Activated CD4-positive, alpha-beta T cell treated with anti-CD3 and anti-CD28 coated beads, Interleukin-2, amount 50 U/mL, for 1 hour (primary cell): ENCODE measurements around the gene ZFAND3.
"Not testable (repeated sequence)": the region's sequence is repeated elsewhere in the genome, so short reads cannot be mapped to it uniquely, and the experiment has no call there.

Experiments
- DNase-seq: peaks from one replicate; pipeline ENCODE4 v3.0.0-alpha.2; 2020

Gene ZFAND3

DNA sequence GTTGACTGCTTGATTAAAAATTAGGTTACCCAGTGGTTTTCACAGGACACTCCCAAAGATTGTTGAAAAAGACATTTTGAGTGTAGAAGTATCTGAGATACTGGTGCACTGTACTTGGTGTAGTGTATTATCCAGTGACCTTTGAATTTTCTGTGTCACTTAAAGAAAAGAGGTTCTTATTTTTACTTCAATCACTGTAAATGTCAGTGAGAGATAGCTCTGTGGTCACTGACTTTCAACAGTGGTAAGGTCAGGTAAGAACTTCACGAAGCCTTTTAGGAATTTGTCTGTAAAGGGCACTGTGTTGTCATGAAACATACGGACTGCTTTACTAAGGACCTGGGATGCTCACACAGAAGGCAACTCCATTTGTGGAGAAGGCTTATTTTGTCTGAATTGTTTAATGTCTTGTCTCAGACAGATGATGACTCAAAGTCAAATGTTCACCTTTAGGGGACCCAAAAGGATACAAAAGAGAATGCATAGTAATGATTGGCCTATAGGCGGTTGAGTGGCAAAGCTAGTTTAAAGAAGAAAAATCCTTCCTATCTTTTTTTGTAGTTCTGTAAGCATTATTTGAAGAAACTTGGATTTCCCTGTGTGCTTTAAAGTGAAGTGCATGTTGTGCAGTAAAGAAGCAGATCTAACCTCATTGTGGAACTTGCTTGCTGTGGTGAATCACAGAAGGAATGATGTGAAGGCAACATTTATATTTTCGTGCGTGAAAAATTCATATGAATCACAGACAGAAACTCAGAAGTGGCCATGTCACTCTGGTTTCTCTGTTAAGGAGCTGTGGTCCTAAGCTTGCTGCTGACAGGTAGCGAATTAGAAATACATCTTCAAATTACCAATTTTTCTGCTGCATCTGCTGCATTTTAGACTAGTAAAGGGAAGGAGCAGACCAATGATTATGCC, 47.3 kb downstream of the ZFAND3 start:
- DNase-seq = no peak

DNA sequence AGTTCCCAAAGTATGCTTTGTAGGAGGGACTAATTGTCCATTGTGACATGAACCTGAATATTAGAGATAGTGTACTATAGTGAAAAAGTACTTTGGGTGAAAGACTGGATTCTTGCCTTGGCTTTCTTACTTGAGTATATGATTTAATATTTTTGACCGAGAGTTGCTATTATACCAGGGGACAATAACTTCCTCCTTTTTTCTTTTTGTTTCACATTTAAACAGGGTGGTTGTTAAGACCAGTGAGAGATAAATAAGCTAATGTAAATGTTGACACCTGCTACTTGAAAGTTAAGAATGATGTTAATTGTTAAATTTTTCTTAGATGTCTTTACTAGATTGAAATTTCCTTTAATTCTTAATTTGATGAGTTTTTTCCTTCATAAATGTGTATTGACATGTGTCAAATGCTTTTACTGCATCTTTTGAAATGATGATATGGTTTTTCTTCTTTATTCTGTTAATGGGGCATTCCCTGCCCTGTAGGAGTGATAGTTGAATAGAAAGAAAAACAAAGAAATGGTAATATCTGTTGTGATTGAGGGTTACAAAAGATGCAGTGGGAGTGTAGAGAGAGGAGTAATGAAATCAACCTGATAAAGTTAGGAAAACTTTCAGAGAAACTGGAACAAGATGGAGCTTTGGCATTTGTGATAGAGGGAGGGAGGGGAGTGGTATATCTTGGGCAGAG, 48.4 kb downstream of the ZFAND3 start:
- no peak for DNase-seq

DNA sequence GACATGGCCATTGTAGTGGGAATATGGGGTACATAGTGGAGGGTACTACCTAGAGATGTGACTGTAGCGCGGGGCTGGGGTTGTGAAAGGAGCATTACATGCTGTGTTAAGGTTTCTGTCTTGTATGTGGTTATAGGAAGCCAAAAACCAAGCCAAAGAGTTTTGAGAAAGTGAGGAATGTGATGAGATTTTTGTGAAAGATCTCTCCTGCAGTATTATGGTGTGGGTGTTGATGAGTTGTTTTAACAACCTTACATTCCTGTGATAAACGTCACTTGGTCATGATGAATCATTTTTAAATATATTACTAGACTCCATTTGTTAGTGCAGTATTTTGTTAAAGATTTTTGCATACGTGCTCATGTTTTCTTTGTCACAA, 48.9 kb downstream of the ZFAND3 start:
- no peak for DNase-seq

DNA sequence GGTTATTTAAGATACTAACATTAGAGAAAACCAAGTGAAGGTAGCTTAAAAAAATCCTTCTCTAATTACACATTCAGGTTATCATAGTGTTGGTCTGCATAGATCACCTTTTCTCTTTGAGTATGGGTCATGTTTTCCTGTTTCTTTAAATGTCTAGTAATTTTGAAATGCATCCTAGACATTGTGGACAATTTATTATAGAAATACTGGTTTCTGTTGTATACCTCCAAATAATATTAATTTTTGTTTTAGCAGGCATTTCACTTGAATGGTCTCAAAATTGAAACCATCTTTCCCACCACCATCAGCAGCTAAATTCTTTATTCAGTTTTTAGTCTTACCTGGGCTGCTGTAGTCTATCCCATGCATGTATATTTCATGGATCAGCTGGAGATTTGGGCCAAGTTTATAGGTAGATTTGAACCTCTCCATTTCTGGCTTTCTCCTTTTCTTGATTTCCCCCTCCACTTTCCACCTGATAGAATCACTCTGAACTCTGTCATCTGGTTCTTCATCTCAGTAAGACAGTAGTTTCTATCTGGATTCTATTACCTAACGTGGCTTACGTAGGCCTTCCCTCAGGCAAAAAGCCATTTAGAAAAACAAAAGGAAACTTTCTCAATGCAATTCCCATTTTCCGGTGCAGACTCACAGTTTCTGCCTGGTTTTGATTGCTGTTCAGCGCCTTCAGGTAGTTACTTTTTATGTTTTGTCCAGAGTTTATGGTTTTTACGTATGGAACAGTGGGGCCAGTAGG, 52.3 kb downstream of the ZFAND3 start:
- DNase-seq = no peak

DNA sequence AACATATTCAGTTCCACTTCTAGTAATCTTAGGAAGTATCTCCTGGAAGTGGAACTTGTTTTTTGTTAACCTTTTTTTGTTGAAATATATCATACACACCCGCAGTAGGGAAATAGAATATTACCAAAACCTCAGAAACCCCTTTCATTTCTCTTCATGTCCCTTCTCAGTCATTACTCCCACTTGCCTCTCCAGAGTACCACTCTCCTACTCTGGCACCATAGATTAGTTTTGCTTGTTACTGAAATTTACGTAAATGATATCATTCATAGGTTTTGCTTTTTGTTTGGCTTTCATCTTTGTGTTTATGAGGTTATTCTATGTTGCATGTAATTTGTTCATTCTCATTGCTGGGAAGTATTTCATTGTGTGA, 52.8 kb downstream of the ZFAND3 start:
- no peak for DNase-seq

DNA sequence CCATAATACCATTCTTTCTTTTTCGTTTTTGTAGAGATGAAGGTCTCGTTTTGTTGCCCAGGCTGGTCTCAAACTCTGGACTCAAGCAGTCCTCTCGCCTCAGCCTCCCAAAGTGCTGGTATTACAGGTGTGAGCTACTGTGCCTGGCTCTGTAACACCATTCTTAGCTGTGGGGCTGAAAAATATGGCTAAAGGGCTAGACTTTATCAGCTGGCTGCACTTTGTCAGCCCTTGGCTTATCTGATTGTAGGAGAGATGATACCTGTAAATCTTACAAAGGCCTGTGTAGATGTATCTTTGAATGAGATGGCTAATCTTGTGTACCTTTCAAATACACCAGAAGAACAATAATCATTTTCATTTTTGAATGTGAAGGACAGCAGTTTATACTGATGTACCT, 55.2 kb downstream of the ZFAND3 start:
- DNase-seq = no peak

DNA sequence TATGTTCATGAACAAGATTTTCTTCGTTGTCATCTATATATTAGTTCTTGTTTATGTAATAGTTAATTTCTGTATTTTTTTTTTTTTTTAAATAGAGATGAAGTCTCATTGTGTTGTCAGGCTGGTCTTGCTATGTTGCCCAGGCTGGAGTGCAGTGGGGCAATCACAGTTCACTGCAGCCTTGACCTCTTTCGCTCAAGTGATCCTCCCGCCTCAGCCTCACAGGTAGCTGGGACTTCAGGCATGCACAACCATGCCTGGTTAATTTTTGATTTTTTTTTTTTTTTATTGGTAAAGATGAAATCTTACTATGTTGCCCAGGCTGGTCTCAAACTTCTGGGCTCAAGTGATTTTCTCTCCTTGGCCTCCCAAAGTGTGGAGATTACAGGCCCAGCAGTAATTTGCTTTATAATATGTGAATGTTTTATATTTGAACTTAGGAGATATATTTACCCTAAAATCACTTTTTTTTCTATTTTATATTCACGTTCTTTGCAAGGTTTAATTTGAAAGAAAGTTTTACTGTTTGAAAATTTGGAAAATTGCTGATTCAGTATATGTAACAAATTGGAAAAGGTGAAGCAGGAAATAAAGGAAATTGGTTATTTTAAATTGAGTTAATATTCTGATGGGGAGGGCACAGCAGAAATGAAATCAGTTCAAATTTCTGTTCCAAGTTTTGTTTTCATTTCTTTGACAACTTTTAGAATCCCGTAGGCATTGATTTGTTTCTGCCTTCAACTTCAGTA, 56.2 kb downstream of the ZFAND3 start:
- DNase-seq = no peak

DNA sequence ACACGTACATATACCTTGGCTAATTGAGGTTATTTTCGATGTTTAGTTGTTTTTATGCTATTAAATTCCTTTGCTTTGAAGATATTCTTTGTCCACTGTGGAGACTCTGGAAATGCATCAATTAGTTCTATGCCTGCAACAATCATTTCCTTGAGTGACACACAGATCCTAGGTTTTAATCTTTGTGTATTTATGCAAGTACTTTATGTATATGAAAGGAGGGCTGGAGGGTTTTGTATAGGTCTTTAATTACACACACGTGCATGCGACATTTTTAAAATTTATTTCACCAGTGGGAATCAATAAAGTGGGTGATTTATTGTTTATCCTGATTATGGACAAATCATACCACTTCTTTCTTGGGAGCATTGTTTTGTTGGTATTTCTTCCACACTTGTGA, 57.3 kb downstream of the ZFAND3 start:
- no peak for DNase-seq

DNA sequence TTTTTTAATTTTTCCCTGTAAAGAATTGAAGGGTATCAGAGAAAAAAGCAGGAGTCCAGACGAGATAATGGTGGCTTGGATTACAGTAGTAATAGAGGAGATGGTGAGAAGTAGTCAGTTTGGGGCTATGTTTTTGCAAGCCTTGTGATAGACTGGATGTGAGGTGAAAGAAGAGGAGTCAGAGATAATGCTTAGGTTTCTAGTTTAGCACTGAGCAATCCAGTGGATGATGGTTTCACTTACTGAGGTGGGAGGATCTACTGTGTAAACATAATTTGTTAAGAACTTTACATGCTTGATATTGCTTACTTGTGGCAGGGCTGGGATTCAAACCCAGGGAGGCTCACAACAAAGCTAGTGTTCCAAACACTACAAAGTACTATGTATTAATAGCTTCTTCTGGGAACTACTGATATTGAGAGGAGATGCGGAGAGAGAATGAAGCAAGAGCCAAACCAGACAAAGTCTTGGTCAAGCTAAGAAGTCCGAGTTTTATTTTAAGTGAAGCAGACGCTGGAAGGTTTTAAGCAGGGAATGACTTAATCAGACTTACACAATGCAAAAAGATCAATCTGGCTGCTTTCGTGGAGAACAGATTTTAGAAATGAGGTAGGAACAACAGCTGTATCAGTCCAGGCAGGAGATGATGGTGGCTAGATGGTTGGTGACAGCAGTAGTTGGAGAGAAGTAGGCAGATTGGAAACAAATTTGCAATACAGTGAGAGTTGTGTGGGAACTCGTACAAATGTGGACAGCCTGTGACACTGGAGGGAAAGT, 58.0 kb downstream of the ZFAND3 start:
- DNase-seq = no peak

DNA sequence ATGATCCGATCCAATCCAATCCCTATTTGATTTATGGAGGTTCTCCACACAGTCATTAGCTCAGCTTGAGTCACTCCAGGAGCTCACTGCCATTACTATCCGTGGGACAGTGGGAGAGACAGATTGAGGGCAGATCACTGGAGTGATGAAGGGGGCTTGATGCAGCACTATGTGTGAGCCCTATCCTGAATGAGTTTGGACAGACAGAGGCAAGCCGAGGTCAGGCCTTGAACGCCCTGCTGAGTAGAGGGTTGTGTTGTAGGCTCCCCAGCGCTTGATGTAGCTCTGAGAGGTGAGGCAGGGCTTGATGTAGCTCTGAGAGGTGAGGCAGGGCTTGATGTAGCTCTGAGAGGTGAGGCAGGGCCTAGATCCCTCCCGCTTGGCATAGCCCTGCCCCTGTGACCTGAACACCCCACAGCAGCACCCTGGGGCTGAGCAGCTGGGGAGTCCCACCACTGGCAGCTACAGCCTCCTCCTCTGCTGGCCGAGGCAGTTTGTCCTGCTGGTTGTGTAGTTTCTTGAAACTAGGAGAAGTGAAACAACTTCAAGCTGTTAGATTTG, 58.7 kb downstream of the ZFAND3 start:
- no peak for DNase-seq

DNA sequence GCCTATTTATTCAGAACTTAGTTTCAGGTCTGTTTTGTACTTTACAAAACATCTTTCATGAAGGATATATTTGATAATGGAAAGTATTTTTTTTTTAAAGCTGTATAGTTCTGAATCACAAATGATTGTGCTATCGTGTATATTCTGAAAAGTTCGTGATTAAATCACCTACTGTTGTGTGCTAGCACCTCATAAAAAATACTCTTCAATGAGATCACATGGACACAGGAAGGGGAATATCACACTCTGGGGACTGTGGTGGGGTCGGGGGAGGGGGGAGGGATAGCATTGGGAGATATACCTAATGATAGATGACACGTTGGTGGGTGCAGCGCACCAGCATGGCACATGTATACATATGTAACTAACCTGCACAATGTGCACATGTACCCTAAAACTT, 61.1 kb downstream of the ZFAND3 start:
- DNase-seq = not testable (repeated sequence)

DNA sequence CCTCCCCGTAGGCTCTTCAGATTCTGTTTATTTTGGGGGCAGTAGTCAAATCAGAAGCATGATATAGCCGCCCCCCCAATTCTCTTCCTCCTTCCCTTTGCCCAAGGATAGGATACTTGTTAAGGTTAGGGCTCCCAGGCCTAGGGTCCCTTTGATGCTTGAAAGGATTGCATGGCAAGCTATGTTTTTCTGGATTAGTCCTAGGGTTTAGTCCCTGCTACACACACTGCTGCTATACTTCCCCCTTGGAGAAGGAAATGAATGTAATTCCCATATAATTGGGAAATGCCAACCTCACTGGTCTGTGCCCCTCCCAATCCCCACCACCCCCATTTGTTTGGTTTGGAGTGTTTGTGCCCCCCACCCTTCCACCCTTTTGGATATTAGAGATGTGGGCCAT, 62.8 kb downstream of the ZFAND3 start:
- DNase-seq = no peak

DNA sequence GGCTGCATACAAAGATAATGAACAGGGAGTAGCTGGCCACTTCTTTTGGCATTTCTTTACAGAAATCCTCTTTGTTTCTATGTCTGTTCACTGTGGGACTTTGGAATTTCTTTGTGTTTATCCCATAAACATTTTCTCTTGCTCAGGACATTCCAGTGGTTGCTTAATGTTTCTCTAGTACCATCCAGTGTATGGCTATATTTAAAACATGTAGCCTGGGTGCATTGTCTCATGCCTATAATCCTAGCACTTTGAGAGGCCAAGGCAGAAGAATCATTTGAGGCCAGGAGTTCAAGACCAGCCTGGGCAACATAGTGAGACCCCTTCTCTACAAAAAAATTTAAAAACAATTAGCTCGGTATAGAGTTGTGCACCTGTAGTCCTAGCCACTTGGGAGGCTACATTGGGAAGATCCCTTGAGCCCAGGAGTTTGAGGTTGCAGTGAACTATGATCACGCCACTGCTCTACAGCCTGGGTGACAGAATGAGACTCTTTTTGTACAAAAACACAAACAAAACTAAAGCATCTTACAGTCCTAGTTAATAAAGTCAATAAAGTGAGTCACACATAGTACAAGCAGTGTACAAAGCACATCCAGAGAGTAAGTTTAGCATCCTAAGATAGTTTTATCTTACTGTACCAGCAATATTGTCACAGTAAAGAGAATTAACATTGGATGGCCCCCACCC, 63.3 kb downstream of the ZFAND3 start:
- DNase-seq = no peak

DNA sequence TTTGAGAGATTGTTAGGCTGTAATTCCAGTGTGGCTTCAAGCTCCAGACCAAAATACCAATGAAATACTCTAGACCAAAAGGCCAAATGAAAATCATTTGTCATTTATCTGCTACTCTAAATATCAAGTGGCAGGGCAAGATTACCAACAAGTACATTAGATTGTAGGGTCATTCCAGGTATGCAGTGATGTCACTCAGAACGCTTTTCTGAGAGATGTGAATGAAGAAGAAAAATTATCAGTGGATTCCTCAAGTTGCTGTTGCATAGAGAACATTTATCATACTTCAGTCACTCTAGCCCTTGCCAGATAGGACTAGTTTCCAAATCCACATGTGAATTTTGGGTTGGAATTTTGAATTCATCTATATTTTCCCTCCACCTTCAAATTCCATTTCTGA, 65.0 kb downstream of the ZFAND3 start:
- no peak for DNase-seq

DNA sequence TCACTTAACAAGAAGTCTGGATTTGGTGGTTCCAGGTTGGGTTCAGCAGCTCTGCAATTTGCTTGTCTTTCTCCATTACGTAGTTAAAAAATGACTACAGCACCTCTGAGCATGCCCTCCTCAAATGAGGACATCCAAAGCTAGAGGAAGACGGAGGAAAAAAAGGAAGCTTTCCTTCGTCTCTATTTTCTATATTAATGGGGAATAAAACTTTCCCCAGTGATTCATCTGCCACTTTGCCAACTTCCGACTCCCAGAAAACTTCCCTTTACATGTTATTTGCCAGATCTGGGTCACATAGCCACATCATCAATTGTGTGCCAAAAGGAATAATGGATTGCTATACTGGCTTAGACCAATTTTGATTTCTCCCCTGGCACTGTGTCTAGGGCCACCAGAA, 69.5 kb downstream of the ZFAND3 start:
- no peak for DNase-seq

DNA sequence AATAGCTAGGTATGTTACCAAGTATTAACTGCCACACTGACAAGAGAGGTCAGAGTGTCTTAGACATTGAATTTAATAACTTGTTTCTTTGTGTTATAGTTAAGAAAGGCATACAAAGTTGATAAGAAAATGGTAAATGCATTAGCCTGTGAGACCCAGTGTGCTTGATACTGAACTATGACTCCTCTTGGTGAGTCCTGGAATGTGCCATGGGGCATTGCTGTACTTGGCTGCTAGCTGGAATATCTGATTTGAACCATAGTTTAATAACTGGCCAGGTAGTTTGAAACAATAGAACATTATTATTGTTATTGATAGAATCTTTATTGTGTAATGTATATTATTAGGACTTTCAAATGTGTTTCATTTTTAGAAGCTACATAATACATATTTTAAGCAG, 70.0 kb downstream of the ZFAND3 start:
- DNase-seq = no peak

DNA sequence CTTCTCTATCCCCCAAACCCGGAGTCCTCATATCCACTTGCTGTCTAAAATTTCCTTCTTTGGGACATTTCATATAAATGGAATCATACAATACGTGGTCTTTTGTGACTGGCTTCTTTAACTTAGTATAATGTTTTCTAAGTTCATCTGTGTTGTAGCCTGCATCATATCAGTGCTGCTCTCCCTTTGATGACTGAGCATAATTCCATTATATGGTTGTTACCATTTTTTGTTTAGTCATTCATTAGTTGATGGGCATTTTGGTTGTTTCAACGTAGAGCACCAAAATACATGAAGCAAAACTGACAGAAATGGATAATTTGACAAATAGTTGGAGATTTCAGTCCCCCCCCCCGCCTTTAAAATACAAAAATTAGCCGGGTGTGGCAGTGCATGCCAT, 71.5 kb downstream of the ZFAND3 start:
- DNase-seq = no peak

DNA sequence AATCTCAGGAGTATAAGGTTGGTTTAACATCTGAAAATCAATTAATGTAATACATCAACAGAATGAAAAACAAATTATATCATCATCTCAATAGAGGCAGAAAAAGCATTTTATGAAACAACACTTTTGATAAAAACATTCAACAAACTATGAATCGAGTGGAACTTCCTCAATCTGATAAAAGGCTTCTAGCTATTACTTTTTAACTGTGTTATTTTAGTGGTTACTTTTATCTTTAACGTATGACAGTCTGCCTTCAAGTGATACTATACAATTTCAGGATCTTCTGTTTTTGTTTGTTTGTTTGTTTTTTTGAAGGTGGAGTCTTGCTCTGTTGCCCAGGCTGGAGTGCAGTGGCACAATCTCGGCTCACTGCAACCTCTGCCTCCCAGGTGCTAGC, 73.7 kb downstream of the ZFAND3 start:
- no peak for DNase-seq

DNA sequence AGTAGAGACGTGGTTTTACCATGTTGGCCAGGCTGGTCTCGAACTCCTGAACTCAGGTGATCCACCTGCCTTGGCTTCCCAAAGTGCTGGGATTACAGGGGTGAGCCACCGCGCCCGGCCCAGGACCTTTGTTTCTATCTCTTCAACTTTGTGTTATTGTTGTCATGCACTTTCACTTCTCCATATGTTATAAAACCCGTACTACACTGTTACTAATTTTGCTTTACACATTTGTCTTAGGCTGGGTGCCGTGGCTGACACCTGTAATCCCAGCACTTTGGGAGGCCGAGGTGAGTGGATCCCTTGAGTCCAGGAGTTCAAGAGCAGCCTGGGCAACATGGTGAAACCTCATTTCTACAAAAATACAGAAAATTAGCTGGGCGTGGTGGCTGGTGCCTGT, 74.2 kb downstream of the ZFAND3 start:
- not testable (repeated sequence) for DNase-seq

DNA sequence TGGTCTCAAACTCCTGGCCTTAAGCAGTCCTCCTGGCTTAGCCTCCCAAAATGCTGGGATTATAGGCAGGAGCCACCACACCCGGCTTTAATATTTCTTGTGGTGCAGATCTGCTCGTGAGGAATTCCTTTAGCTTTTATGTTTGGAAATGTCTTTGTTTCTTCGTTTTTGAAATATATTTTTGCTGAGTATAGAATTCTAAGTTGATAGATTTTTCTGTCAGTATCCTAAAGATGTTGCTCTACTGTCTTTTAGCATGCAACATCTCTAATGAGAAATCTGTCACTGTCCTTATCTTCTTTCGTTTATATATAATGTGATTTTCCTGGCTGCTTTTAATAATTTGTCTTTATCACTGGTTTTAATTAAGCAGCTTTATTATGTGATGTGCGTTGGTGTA, 75.1 kb downstream of the ZFAND3 start:
- DNase-seq = no peak

DNA sequence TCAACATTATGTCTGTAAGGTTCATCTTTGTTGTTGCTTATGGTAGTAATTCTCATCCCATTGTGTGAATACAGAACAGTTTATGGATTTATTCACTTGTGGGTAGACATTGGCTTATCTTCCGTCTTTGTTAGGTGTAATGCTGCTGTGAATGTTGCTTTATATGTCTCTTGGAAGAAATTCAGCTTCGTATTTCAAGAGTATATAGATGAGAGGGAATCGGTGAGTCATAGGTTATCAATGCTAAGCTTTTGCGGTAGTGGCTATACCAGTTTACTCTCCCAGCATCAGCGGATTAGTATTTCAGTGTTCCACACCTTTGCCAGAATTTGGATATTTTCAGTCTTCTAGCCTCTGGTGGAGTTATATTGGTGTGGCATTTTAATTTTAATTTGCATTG, 77.8 kb downstream of the ZFAND3 start:
- DNase-seq = no peak
